Esophagus (tissue), 2 donors: ENCODE results near the gene KCNIP3. TPM values are rescaled to one million over a fixed set of nuclear protein-coding genes. Genes with fewer than 3 reads are reported as not detected.

Experiments used
- H3K27ac ChIP-seq, 2 donors: one replicate each; pipeline ENCODE4 v1.5.1; 2013; ENCODE audit warnings: low read depth in 2 of 2, mild to moderate bottlenecking in 2 of 2, inconsistent platforms in 1 of 2, low read length in 1 of 2, moderate library complexity in 1 of 2
- H3K27me3 ChIP-seq, 2 donors: one replicate each; pipeline ENCODE4 v1.6.1; 2013; ENCODE audit warnings: low read length in 2 of 2, control low read depth in 1 of 2, mild to moderate bottlenecking in 1 of 2; ENCODE audit not compliant: insufficient read depth in 2 of 2, control insufficient read depth in 1 of 2
- H3K36me3 ChIP-seq, 2 donors: one replicate each; pipeline ENCODE4 v1.6.1; 2013; ENCODE audit warnings: low read length in 1 of 2; ENCODE audit not compliant: control insufficient read depth in 2 of 2, insufficient read depth in 2 of 2
- H3K4me1 ChIP-seq, 2 donors: one replicate each; pipeline ENCODE4 v1.6.1; 2013; ENCODE audit warnings: low read length in 1 of 2; ENCODE audit not compliant: control insufficient read depth in 2 of 2, insufficient read depth in 2 of 2
- H3K4me3 ChIP-seq, 2 donors: one replicate each; pipeline ENCODE4 v1.5.1; 2013; ENCODE audit warnings: low read length in 2 of 2, mild to moderate bottlenecking in 2 of 2, low read depth in 1 of 2, moderate library complexity in 1 of 2
- H3K9me3 ChIP-seq, 2 donors: one replicate each; pipeline ENCODE4 v1.6.1; 2013; ENCODE audit warnings: mild to moderate bottlenecking in 2 of 2, low read depth in 1 of 2, low read length in 1 of 2, moderate library complexity in 1 of 2; ENCODE audit not compliant: control insufficient read depth in 2 of 2, insufficient read depth in 1 of 2
- WGBS, 2 donors: extraction: QIAGEN DNeasy Blood & Tissue Kit; methylation state at CpG; one replicate each; pipeline ENCODE4 v1.1.7; 2013; 5-methylcytosine and 5-hydroxymethylcytosine counted together
- polyA plus RNA-seq, 2 donors: library from polyadenylated mRNA; stranded (reverse); fragments of 200-250 nt; gene quantifications; one replicate each; pipeline ENCODE4 v1.2.3, GENCODE V29; 2013
- donor health status: healthy with polysubstance abuse.
- donor health status: Bipolar disorder and iron deficiency.

The KCNIP3 gene
- polyA plus RNA-seq, 2 donors = 2.0 to 2.2 TPM

DNA sequence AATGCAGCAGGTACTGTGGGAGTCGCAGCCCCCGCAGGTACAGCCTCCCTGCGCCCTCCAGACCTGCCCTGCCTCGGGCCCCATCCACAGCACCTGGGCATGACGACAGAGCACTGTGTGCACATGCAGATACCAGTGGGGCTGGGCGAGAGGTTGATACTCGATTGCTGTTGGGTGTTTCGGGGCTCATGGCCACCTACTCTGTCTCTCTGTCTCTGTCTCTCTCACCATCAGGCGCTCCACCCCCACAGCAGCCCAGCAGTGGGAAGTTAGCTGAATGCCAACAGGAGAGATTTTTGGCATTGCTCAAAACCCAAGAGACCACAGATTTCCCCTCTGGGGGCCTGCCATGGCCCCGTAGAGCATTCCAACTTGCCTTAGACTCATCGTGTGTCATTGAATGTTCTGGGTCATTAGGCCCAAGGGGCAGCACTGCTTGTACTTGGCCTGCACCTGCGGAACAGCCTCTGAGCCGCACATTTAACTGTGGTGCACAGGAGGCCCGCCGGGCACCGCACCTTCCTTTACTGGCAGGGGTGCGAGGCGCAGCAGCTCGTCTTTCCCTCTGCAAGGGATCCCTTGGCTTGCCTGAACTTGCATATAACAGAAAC, 18.8 kb downstream of the KCNIP3 start:
- Histone ChIP-seq H3K9me3 (no peaks in the 10 kb centered on the region), H3K27ac (no peak overlapping the region), H3K4me3 (no peak overlapping the region), H3K36me3 (no peaks in the 10 kb centered on the region), H3K4me1 (peaks cover 0 to 25% of the 10 kb centered on the region in 2 donors), H3K27me3 (no peaks in the 10 kb centered on the region)
- 59 to 60% methylated on average over 19 of the region's 19 CpGs for WGBS, 2 donors

DNA sequence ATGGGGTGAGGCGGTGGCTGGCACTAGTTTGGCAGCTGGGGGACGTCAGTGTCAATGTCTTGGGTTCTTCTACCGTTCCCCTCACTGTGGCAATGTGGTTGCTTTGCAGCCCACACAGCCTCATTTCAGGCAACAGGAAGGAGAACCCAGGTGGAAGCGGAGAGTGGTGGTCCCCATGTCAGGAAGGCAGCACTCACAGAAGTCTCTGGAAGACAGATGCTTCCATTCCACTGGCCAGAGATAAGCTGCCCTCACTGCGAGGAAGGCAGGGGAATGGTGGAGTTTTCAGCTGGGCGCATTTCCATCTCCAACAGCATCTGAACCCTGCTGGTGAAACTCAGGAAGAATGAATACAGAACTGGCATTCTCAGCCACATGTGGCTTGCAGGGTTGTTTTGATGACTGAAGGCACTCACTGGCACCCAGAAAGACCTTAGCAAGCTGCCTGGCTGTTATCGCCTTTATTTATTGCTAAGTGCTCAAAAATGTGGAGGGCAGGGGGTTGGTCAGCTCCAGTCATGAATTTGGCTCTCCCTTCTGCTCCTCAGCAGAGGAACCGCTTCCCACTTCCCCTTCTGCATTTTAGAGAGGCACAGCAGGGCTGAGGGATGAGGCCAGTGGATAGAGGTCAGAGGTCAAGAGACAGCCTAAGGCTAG, 19.4 kb downstream of the KCNIP3 start:
- H3K4me1 ChIP-seq = peaks cover 0 to 25% of the 10 kb centered on the region in 2 donors
- H3K27ac ChIP-seq = no peak overlapping the region
- no peaks in the 10 kb centered on the region for H3K9me3 ChIP-seq
- no peaks in the 10 kb centered on the region for H3K27me3 ChIP-seq
- H3K4me3 ChIP-seq = no peak overlapping the region
- 56 to 64% methylated on average over 8 of the region's 8 CpGs for WGBS, 2 donors
- H3K36me3 ChIP-seq = no peaks in the 10 kb centered on the region

DNA sequence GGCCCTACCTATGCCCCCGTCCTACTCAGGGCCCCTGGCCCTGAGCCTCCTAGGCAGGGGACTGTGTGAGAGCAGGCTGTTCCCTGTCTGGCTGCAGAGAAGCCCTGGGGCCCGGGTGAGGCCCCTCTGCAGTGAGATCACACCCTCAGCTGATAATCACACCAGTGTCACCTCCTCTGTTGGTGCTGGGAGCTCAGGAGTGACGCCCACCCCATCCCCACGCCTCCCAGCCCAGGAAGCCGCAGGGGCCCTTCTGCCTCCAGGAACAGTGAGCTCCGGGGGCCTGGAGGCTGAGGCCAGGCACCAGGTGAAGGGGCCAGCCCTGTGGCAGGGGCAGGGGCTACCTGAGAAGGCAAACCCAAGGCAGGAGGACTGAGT, 20.0 kb downstream of the KCNIP3 start:
- Histone ChIP-seq H3K27ac (no peak overlapping the region), H3K27me3 (no peaks in the 10 kb centered on the region), H3K4me3 (no peak overlapping the region), H3K9me3 (no peaks in the 10 kb centered on the region), H3K4me1 (peaks cover 0 to 25% of the 10 kb centered on the region in 2 donors), H3K36me3 (no peaks in the 10 kb centered on the region)
- WGBS, 2 donors = 53 to 68% methylated on average over 6 of the region's 6 CpGs

DNA sequence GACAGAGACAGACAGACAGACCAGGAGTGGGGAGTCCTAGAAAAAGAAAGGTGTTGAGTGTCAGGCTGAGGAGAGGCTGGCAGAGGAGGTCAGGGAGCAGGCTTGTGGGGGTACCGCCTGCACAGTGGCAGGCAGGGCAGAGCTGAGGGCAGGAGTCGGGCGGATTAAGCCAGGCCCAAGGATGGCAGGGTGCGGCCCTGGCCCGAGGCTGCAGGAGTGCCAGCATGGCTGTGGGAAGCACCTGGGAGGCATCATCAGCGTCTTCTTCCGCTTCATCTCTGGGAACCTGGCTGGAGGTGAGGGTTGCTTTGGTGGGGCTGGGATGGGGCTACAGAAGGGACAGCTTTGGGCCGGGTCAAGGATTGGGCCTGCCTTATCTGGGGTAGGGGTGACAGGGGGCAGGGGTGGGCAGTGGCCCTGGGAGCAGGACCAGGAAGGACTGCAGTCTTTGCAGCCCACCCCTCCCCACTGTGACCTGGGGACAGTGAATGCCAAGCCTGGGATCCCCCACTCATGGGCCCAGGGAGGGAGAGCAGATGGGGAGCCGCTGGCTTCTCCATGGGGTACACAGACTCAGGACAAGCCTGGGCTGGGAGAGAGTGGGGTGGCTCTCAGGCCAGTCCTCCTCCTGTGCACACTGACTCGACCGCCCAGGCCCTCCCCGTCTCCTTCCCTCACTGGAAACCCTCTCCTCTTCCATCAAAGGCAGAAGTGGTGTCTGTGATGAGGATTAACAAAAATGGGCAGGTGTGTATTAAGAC, 20.7 kb downstream of the KCNIP3 start:
- Histone ChIP-seq H3K4me1 (peaks cover 0 to 23% of the 10 kb centered on the region in 2 donors), H3K36me3 (no peaks in the 10 kb centered on the region), H3K27ac (no peak overlapping the region), H3K27me3 (no peaks in the 10 kb centered on the region), H3K4me3 (no peak overlapping the region), H3K9me3 (no peaks in the 10 kb centered on the region)
- 63 to 80% methylated on average over 12 of the region's 12 CpGs for WGBS, 2 donors

DNA sequence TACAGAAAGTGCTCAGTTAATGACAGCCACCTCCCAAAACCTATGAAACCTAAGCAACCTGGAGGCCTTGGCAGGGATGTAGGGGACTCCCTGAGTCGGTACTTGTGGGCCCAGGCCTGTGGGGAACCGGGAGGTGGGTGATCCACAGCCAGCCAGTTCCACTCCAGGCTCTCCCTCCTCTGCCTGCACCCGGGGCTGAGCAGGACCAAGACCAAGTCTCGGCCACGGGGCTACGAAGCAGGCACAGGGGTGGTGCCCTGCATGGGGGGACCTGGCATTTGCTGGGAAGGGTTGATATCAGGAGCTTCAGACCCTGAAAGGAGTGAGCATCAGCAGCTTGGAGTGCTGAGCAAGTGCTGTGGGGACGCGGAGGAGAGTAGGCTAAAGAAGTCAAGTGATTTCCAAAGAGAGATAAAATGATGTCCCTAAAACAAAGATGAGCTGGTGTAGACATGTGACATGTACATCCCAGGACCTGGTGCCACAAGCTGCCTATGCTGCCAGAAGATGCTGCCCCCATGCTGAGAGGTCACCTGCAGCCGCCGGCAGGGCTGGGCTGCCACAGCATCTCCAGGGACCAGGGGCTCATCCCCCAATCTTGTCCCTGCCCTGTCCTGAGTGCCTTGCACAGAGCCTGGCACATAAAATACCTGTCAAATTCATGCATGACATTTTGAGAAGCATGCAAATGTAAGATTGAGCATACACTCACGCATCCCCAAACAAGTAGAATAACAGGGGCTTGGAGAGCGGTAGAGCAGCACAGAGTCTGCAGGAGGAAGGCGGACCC, 21.5 kb downstream of the KCNIP3 start:
- no peak overlapping the region for H3K4me3 ChIP-seq
- H3K36me3 ChIP-seq = no peaks in the 10 kb centered on the region
- H3K4me1 ChIP-seq = peaks cover 0 to 21% of the 10 kb centered on the region in 2 donors
- no peak overlapping the region for H3K27ac ChIP-seq
- H3K27me3 ChIP-seq = no peaks in the 10 kb centered on the region
- 83% methylated on average over 13 of the region's 13 CpGs for WGBS, 2 donors
- no peaks in the 10 kb centered on the region for H3K9me3 ChIP-seq

DNA sequence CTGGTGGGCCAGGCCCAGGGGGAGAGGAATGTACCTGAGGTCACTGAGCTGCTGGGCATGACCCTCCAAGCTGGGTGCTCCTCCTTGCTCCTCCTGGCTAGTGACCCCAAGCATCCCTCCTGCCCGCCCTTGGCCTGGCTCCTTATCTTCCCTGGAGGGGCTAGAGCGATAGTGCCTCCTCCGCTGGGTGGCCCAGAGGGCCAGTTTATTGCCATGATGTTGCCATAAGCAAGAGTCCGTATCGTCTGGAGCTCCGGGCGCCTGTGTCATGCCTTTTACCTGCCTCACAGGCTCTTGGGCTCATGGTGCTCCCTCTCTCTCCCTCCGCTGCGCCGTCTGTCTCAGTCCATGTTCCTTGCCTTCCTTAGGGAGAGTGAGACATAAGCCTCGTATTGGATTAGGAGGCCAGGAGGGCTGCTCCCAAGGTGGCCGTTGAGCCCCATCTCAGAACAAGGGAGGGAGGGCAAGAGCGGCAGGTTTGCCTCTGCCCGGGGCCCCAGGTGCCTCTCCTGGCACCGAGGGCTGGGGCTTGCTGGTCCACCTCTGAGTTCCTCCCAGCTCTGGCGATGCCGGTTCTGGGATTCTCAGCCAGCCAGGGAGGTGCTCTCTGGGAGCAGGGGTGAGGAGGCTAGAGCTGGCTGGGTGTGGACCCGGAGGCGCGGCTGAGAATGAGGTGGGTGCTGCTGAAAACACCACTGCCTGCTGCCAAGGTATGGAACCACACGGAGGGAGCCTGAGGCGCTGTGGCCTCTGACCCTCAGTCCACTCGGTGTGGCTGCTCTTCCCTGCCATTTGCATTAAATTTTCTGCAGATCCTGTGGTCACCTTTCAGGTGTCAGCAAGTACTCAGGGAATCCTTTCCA, 22.6 kb downstream of the KCNIP3 start:
- H3K27me3 ChIP-seq = no peaks in the 10 kb centered on the region
- H3K36me3 ChIP-seq = no peaks in the 10 kb centered on the region
- no peak overlapping the region for H3K27ac ChIP-seq
- WGBS, 2 donors = 67 to 69% methylated on average over 22 to 23 of the region's 23 CpGs
- H3K4me3 ChIP-seq = no peak overlapping the region
- no peaks in the 10 kb centered on the region for H3K9me3 ChIP-seq
- peaks cover 0 to 20% of the 10 kb centered on the region in 2 donors for H3K4me1 ChIP-seq

DNA sequence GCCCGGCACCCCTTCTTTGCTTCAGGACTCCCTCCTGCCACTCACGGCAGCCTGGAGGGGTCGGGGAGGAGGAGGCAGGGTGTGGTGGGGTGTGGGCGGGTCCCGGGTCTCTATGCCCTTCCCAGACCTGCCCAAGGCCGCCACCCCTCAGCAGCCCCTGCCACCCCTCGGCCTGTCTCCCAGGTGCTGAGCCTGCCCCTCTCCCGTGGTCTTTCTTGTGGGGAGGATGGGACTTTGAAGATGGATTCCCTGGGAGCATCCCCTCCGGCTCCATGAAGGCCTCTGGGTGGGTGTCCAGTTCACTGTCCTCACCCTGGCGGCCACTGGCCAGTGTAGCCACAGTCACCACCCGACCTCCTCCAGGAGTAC, 23.2 kb downstream of the KCNIP3 start:
- Histone ChIP-seq H3K4me1 (peaks cover 0 to 20% of the 10 kb centered on the region in 2 donors), H3K27ac (no peak overlapping the region), H3K9me3 (no peaks in the 10 kb centered on the region), H3K27me3 (no peaks in the 10 kb centered on the region), H3K36me3 (no peaks in the 10 kb centered on the region), H3K4me3 (no peak overlapping the region)
- 74 to 77% methylated on average over 6 to 11 of the region's 11 CpGs for WGBS, 2 donors

DNA sequence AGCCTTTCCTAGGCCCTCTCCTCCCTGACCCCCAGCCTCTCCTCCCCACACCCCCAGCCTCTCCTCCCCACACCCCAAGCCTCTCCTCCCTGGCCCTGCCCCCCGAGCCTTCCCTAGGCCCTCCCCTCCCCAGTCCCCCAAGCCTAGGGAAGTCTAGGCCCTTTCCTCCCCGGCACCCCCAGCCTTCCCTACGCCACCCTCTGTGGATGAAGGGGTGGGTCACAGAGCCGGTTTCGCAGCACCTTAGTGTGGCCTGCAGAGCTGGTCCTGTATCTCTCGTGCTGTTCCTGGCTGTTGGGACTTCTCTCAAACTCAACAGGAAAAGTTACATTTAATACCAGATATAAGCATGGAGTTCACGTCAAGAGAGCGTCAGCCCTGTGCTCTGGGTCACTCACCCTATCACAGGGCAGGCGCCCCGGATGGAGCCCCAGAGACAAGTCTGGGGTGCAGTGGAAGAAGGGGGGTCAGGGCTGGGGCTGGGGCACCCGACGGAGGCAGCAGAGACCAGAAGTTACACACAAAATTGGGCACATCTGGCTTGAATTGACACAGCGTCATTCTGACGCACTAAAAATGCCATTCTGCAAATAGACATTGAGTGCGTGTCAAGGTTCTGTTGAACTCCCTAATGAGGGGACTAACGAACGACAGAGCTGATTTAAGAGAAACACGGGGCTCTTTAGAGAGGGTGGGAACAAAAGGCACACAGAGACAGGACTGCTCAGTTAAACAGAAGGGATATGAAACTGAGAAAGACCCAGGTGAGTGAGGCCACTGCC, 24.0 kb downstream of the KCNIP3 start:
- no peak overlapping the region for H3K27ac ChIP-seq
- H3K4me3 ChIP-seq = no peak overlapping the region
- H3K9me3 ChIP-seq = no peaks in the 10 kb centered on the region
- H3K27me3 ChIP-seq = no peaks in the 10 kb centered on the region
- no peaks in the 10 kb centered on the region for H3K36me3 ChIP-seq
- 78 to 82% methylated on average over 18 of the region's 18 CpGs for WGBS, 2 donors
- peaks cover 0 to 18% of the 10 kb centered on the region in 2 donors for H3K4me1 ChIP-seq
